GM19238 (cell line): Measurements from ENCODE around the gene C22orf15.

Experiments used
- DNase-seq: peaks from one replicate; pipeline ENCODE4 v3.0.0; 2011; ENCODE audit warnings: low spot score; ENCODE audit not compliant: insufficient read length

C22orf15 gene

GRCh38 chr22:23772649-23773473 lies 10.1 kb downstream of the C22orf15 start, which contains the start of gene MMP11:
MMP11 (plus strand) TSS chr22:23772849; CDS start chr22:23772871, 22 bp downstream.
- DNase-seq = no peak

- no peak for DNase-seq
Measured at GRCh38 chr22:23773483-23774113, 10.8 kb downstream of the C22orf15 start.

GRCh38 chr22:23774114-23774921 lies 11.5 kb downstream of the C22orf15 start:
- DNase-seq = no peak

GRCh38 chr22:23774922-23775436 lies 12.2 kb downstream of the C22orf15 start:
- no peak for DNase-seq

GRCh38 chr22:23775779-23776375 lies 13.1 kb downstream of the C22orf15 start:
- DNase-seq = no peak

GRCh38 chr22:23777776-23778576 lies 15.2 kb downstream of the C22orf15 start:
- DNase-seq = no peak

GRCh38 chr22:23778577-23778900 lies 15.7 kb downstream of the C22orf15 start:
- DNase-seq = no peak

- DNase-seq = no peak
Measured at GRCh38 chr22:23779083-23779482, 16.3 kb downstream of the C22orf15 start.

GRCh38 chr22:23779731-23780130 lies 16.9 kb downstream of the C22orf15 start:
- no peak for DNase-seq

- no peak for DNase-seq
Measured at GRCh38 chr22:23780146-23780748, 17.5 kb downstream of the C22orf15 start.

- no peak for DNase-seq
Measured at GRCh38 chr22:23781065-23781464, 18.3 kb downstream of the C22orf15 start.

- DNase-seq = no peak
Measured at GRCh38 chr22:23781511-23782183, 18.9 kb downstream of the C22orf15 start.

GRCh38 chr22:23782252-23782651 lies 19.5 kb downstream of the C22orf15 start:
- DNase-seq = no peak

- DNase-seq = no peak
Measured at GRCh38 chr22:23782703-23783102, 19.9 kb downstream of the C22orf15 start.

- no peak for DNase-seq
Measured at GRCh38 chr22:23783265-23784150, 20.7 kb downstream of the C22orf15 start.

- no peak for DNase-seq
Measured at GRCh38 chr22:23784215-23784732, 21.5 kb downstream of the C22orf15 start.

- no peak for DNase-seq
Measured at GRCh38 chr22:23786261-23786710, 23.5 kb downstream of the C22orf15 start.
